Effector memory CD4-positive, alpha-beta T cell (primary cell): ENCODE results near the gene AFF4.

Source experiments
- DNase-seq, 3 donors: peaks; one replicate each; pipeline ENCODE4 v3.0.0-alpha.2; 2020
- H3K27ac ChIP-seq: 2 replicates; pipeline ENCODE4 v1.7.0; 2013; ENCODE audit warnings: mild to moderate bottlenecking, low read length, moderate library complexity; ENCODE audit not compliant: insufficient read depth, poor library complexity, severe bottlenecking
- H3K27me3 ChIP-seq: replicated peaks from 2 replicates; pipeline ENCODE4 v1.7.0; 2013; ENCODE audit warnings: mild to moderate bottlenecking, low read length; ENCODE audit not compliant: insufficient read depth, control insufficient read depth, poor library complexity, severe bottlenecking
- H3K36me3 ChIP-seq: 2 replicates; pipeline ENCODE4 v1.7.0; 2013; ENCODE audit warnings: mild to moderate bottlenecking, low read length, moderate library complexity; ENCODE audit not compliant: control insufficient read depth, insufficient read depth
- H3K4me1 ChIP-seq: 2 replicates; pipeline ENCODE4 v1.7.0; 2013; ENCODE audit warnings: low read length, mild to moderate bottlenecking; ENCODE audit not compliant: control insufficient read depth, insufficient read depth, poor library complexity, severe bottlenecking
- H3K4me3 ChIP-seq: 2 replicates; pipeline ENCODE4 v1.7.0; 2013; ENCODE audit warnings: low read length, low read depth, mild to moderate bottlenecking; ENCODE audit not compliant: insufficient read depth, poor library complexity, severe bottlenecking
- H3K9me3 ChIP-seq: 2 replicates; pipeline ENCODE4 v1.7.0; 2013; ENCODE audit warnings: mild to moderate bottlenecking, low read length, moderate library complexity; ENCODE audit not compliant: control insufficient read depth

AFF4 gene

GRCh38 chr5:132898094-132898493 lies 65.3 kb downstream of the AFF4 start:
- H3K4me1 ChIP-seq = no peaks in the 10 kb centered on the region
- no peaks in the 10 kb centered on the region for H3K9me3 ChIP-seq
- H3K27ac ChIP-seq = no peak overlapping the region
- no peak overlapping the region for H3K4me3 ChIP-seq
- DNase-seq = no peak
- H3K27me3 ChIP-seq = no peaks in the 10 kb centered on the region
- H3K36me3 ChIP-seq = peaks cover 59% of the 10 kb centered on the region

GRCh38 chr5:132896685-132897084 lies 66.7 kb downstream of the AFF4 start:
- H3K4me3 ChIP-seq = no peak overlapping the region
- H3K4me1 ChIP-seq = no peaks in the 10 kb centered on the region
- no peak overlapping the region for H3K27ac ChIP-seq
- H3K27me3 ChIP-seq = no peaks in the 10 kb centered on the region
- no peaks in the 10 kb centered on the region for H3K9me3 ChIP-seq
- DNase-seq = no peak
- H3K36me3 ChIP-seq = peaks cover 72% of the 10 kb centered on the region

GRCh38 chr5:132895719-132896305 lies 67.6 kb downstream of the AFF4 start:
- Histone ChIP-seq H3K4me3 (no peak overlapping the region), H3K9me3 (no peaks in the 10 kb centered on the region), H3K27me3 (no peaks in the 10 kb centered on the region), H3K4me1 (no peaks in the 10 kb centered on the region), H3K27ac (no peak overlapping the region), H3K36me3 (peaks cover 69% of the 10 kb centered on the region)
- DNase-seq = no peak

- no peaks in the 10 kb centered on the region for H3K27me3 ChIP-seq
- no peak overlapping the region for H3K4me3 ChIP-seq
- H3K27ac ChIP-seq = no peak overlapping the region
- H3K9me3 ChIP-seq = no peaks in the 10 kb centered on the region
- H3K4me1 ChIP-seq = no peaks in the 10 kb centered on the region
- peaks cover 65% of the 10 kb centered on the region for H3K36me3 ChIP-seq
- no peak for DNase-seq
These were observed 72.6 kb downstream of the AFF4 start for GRCh38 chr5:132890817-132891216.

GRCh38 chr5:132889501-132889900 lies 73.9 kb downstream of the AFF4 start:
- H3K9me3 ChIP-seq = no peaks in the 10 kb centered on the region
- H3K4me1 ChIP-seq = no peaks in the 10 kb centered on the region
- no peak for DNase-seq
- no peak overlapping the region for H3K4me3 ChIP-seq
- no peaks in the 10 kb centered on the region for H3K27me3 ChIP-seq
- H3K27ac ChIP-seq = no peak overlapping the region
- H3K36me3 ChIP-seq = peaks cover 63% of the 10 kb centered on the region

- H3K27ac ChIP-seq = no peak overlapping the region
- peaks cover 60% of the 10 kb centered on the region for H3K36me3 ChIP-seq
- H3K27me3 ChIP-seq = no peaks in the 10 kb centered on the region
- H3K4me3 ChIP-seq = no peak overlapping the region
- no peaks in the 10 kb centered on the region for H3K4me1 ChIP-seq
- DNase-seq = no peak
- H3K9me3 ChIP-seq = no peaks in the 10 kb centered on the region
These were observed 76.2 kb downstream of the AFF4 start for GRCh38 chr5:132887283-132887682.

- H3K27ac ChIP-seq = no peak overlapping the region
- no peaks in the 10 kb centered on the region for H3K27me3 ChIP-seq
- no peak for DNase-seq
- no peaks in the 10 kb centered on the region for H3K9me3 ChIP-seq
- no peak overlapping the region for H3K4me3 ChIP-seq
- no peaks in the 10 kb centered on the region for H3K4me1 ChIP-seq
- peaks cover 57% of the 10 kb centered on the region for H3K36me3 ChIP-seq
These were observed 77.2 kb downstream of the AFF4 start for GRCh38 chr5:132886064-132886823.

GRCh38 chr5:132884548-132884947 lies 78.9 kb downstream of the AFF4 start:
- Histone ChIP-seq H3K9me3 (no peaks in the 10 kb centered on the region), H3K27me3 (no peaks in the 10 kb centered on the region), H3K4me1 (no peaks in the 10 kb centered on the region), H3K36me3 (peaks cover 64% of the 10 kb centered on the region), H3K4me3 (no peak overlapping the region), H3K27ac (no peak overlapping the region)
- no peak for DNase-seq

GRCh38 chr5:132883261-132883834 lies 80.1 kb downstream of the AFF4 start:
- Histone ChIP-seq H3K36me3 (peaks cover 68% of the 10 kb centered on the region), H3K4me3 (no peak overlapping the region), H3K27me3 (no peaks in the 10 kb centered on the region), H3K9me3 (no peaks in the 10 kb centered on the region), H3K4me1 (no peaks in the 10 kb centered on the region), H3K27ac (no peak overlapping the region)
- DNase-seq = peak in 1 of 3 donors; percentile 4

- Histone ChIP-seq H3K4me3 (no peak overlapping the region), H3K4me1 (no peaks in the 10 kb centered on the region), H3K27ac (no peak overlapping the region), H3K27me3 (no peaks in the 10 kb centered on the region), H3K9me3 (no peaks in the 10 kb centered on the region), H3K36me3 (peaks cover 44% of the 10 kb centered on the region)
- no peak for DNase-seq
These were observed 85.5 kb downstream of the AFF4 start for GRCh38 chr5:132877938-132878337.
